ENCODE results near the gene XPO1.
"Not testable (repeated sequence)": the region's sequence is repeated elsewhere in the genome, so short reads cannot be mapped to it uniquely, and the experiment has no call there.

The XPO1 gene

GRCh38 chr2:61460163-61460562 lies 78.0 kb downstream of the XPO1 start:
- H3F3A ChIP-seq (ENCODE audit: insufficient read depth) = peaks cover 48% of the 10 kb centered on the region
- H3K9me3 ChIP-seq (ENCODE audit: insufficient read depth, low read length) = no peaks in the 10 kb centered on the region
- peak overlapping the region; percentile 86 for H3K27ac ChIP-seq (ENCODE audit: low read depth, low read length)
- H3K79me2 ChIP-seq (ENCODE audit: insufficient read depth, low read length) = peaks cover 100% of the 10 kb centered on the region
- peak overlapping the region; percentile 41 for H3K9ac ChIP-seq (ENCODE audit: low read length)
- 0 out of 2 replicates have a peak, but pooled peaks cover 6% of the 10 kb centered on the region for H3K36me3 ChIP-seq (ENCODE audit: low read length)
- no peak for TF ChIP-seq EZH2phosphoT487 (conservative IDR thresholded peaks at IDR 0.05; ENCODE audit: low read length)
- TF ChIP-seq, protein P1, sequence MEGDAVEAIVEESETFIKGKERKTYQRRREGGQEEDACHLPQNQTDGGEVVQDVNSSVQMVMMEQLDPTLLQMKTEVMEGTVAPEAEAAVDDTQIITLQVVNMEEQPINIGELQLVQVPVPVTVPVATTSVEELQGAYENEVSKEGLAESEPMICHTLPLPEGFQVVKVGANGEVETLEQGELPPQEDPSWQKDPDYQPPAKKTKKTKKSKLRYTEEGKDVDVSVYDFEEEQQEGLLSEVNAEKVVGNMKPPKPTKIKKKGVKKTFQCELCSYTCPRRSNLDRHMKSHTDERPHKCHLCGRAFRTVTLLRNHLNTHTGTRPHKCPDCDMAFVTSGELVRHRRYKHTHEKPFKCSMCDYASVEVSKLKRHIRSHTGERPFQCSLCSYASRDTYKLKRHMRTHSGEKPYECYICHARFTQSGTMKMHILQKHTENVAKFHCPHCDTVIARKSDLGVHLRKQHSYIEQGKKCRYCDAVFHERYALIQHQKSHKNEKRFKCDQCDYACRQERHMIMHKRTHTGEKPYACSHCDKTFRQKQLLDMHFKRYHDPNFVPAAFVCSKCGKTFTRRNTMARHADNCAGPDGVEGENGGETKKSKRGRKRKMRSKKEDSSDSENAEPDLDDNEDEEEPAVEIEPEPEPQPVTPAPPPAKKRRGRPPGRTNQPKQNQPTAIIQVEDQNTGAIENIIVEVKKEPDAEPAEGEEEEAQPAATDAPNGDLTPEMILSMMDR (IDR thresholded peaks at IDR 0.05; ENCODE audit: insufficient read depth, low read length, poor library complexity, severe bottlenecking) = no peak
- H2AFZ ChIP-seq (ENCODE audit: low read depth, low read length, severe bottlenecking) = no peak overlapping the region
- peak overlapping the region; percentile 94 for H3K4me2 ChIP-seq (ENCODE audit: low read depth, low read length, poor library complexity, severe bottlenecking)
- 0 out of 2 replicates have a peak, but pooled peaks cover 6% of the 10 kb centered on the region for H4K20me1 ChIP-seq (ENCODE audit: low read depth, low read length)
- no peaks in the 10 kb centered on the region for H3K27me3 ChIP-seq (ENCODE audit: low read length)
- H3K9me2 ChIP-seq (replicated peaks; ENCODE audit: insufficient read depth, low read length) = no peaks in the 10 kb centered on the region
- peak overlapping the region; percentile 29 for H3K4me3 ChIP-seq (ENCODE audit: insufficient read depth, low read length, poor library complexity, severe bottlenecking)

- H3K4me3 ChIP-seq (ENCODE audit: insufficient read depth, low read length, poor library complexity, severe bottlenecking) = no peak overlapping the region
- 0 out of 2 replicates have a peak overlapping the region, but pooled peaks have one; percentile 11 for H3K9ac ChIP-seq (ENCODE audit: low read length)
- no peaks in the 10 kb centered on the region for H3K9me2 ChIP-seq (replicated peaks; ENCODE audit: insufficient read depth, low read length)
- no peak overlapping the region for H2AFZ ChIP-seq (ENCODE audit: low read depth, low read length, severe bottlenecking)
- H3K79me2 ChIP-seq (ENCODE audit: insufficient read depth, low read length) = peaks cover 100% of the 10 kb centered on the region
- H3K9me3 ChIP-seq (ENCODE audit: insufficient read depth, low read length) = no peaks in the 10 kb centered on the region
- TF ChIP-seq EZH2phosphoT487 (conservative IDR thresholded peaks at IDR 0.05; ENCODE audit: low read length) = no peak
- TF ChIP-seq, protein P1 (IDR thresholded peaks at IDR 0.05; ENCODE audit: insufficient read depth, low read length, poor library complexity, severe bottlenecking) = no peak
- H3K4me2 ChIP-seq (ENCODE audit: low read depth, low read length, poor library complexity, severe bottlenecking) = peak overlapping the region; percentile 94
- H4K20me1 ChIP-seq (ENCODE audit: low read depth, low read length) = no peaks in the 10 kb centered on the region
- H3K27ac ChIP-seq (ENCODE audit: low read depth, low read length) = peak overlapping the region; percentile 86
- 0 out of 2 replicates have a peak, but pooled peaks cover 6% of the 10 kb centered on the region for H3K36me3 ChIP-seq (ENCODE audit: low read length)
- peaks cover 44% of the 10 kb centered on the region for H3F3A ChIP-seq (ENCODE audit: insufficient read depth)
- H3K27me3 ChIP-seq (ENCODE audit: low read length) = no peaks in the 10 kb centered on the region
Measured at GRCh38 chr2:61456746-61457420, 81.3 kb downstream of the XPO1 start.

DNA sequence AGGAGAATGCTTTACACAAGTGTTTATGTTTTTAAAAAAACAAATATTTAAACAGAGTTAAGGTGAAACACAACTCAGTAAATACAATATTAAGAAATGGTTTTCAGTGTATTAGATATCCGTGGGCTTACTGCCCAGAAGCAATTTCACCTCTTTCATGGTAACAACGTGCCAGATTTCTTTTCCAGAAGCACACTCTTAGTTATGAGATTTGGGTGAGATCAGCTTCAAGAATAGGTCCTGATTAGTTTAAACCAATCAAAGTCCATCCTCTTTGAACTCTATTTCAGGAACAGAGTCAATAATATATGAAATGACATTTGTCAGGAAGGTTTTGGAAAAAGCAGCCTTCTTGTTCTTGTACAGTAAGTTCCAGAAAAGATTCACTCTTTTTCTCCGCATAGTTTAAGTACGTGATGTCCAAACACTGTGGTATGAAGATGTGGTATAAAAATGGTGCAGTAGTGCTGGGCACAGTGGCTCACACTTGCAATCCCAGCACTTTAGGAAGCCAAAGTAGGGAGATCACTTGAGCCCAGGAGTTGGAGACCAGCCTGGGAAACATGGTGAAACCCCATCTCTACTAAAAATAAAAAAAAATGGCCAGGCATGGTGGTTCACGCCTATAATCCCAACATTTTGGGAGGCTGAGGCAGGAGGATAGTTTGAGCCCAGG lies 81.9 kb downstream of the XPO1 start:
- no peak overlapping the region for H2AFZ ChIP-seq (ENCODE audit: low read depth, low read length, severe bottlenecking)
- peak overlapping the region; percentile 86 for H3K27ac ChIP-seq (ENCODE audit: low read depth, low read length)
- peaks cover 50% of the 10 kb centered on the region for H3F3A ChIP-seq (ENCODE audit: insufficient read depth)
- no peak overlapping the region for H3K9ac ChIP-seq (ENCODE audit: low read length)
- 0 out of 2 replicates have a peak, but pooled peaks cover 6% of the 10 kb centered on the region for H3K36me3 ChIP-seq (ENCODE audit: low read length)
- H3K9me3 ChIP-seq (ENCODE audit: insufficient read depth, low read length) = no peaks in the 10 kb centered on the region
- no peaks in the 10 kb centered on the region for H3K9me2 ChIP-seq (replicated peaks; ENCODE audit: insufficient read depth, low read length)
- H3K4me3 ChIP-seq (ENCODE audit: insufficient read depth, low read length, poor library complexity, severe bottlenecking) = no peak overlapping the region
- peak overlapping the region; percentile 20 for H3K4me2 ChIP-seq (ENCODE audit: low read depth, low read length, poor library complexity, severe bottlenecking)
- no peaks in the 10 kb centered on the region for H4K20me1 ChIP-seq (ENCODE audit: low read depth, low read length)
- no peaks in the 10 kb centered on the region for H3K27me3 ChIP-seq (ENCODE audit: low read length)
- H3K79me2 ChIP-seq (ENCODE audit: insufficient read depth, low read length) = peaks cover 100% of the 10 kb centered on the region
- no peak for TF ChIP-seq EZH2phosphoT487 (conservative IDR thresholded peaks at IDR 0.05; ENCODE audit: low read length)
- TF ChIP-seq, protein P1 (IDR thresholded peaks at IDR 0.05; ENCODE audit: insufficient read depth, low read length, poor library complexity, severe bottlenecking) = no peak

- H3K4me3 ChIP-seq (ENCODE audit: insufficient read depth, low read length, poor library complexity, severe bottlenecking); H3K4me2 ChIP-seq (ENCODE audit: low read depth, low read length, poor library complexity, severe bottlenecking); H3K27me3 ChIP-seq (ENCODE audit: low read length); H3K9me2 ChIP-seq (replicated peaks; ENCODE audit: insufficient read depth, low read length); H3K36me3 ChIP-seq (ENCODE audit: low read length); H2AFZ ChIP-seq (ENCODE audit: low read depth, low read length, severe bottlenecking); H4K20me1 ChIP-seq (ENCODE audit: low read depth, low read length); H3K9ac ChIP-seq (ENCODE audit: low read length); H3K9me3 ChIP-seq (ENCODE audit: insufficient read depth, low read length): not testable (repeated sequence)
- Histone ChIP-seq H3F3A (ENCODE audit: insufficient read depth) (peaks cover 60% of the 10 kb centered on the region), H3K27ac (ENCODE audit: low read depth, low read length) (peak overlapping the region; percentile 97; the same call in 1 of the 2 replicates), H3K79me2 (ENCODE audit: insufficient read depth, low read length) (peaks cover 100% of the 10 kb centered on the region)
Measured at GRCh38 chr2:61454972-61455371, 83.2 kb downstream of the XPO1 start.

Data from SU-DHL-6 (cell line).